VCaP (cell line): Measurements from ENCODE around the gene DNAJC30.

Experiments
- H3K27ac ChIP-seq: fragments of 450-650 bp; 2 replicates; pipeline ENCODE4 v1.5.1; 2017
- TF ChIP-seq, protein P1 (sequence below): fragments of 450-650 bp; conservative IDR thresholded peaks from 2 replicates; pipeline ENCODE4 v1.5.1; 2017; ENCODE audit warnings: mild to moderate bottlenecking, moderate library complexity

Gene DNAJC30

DNA sequence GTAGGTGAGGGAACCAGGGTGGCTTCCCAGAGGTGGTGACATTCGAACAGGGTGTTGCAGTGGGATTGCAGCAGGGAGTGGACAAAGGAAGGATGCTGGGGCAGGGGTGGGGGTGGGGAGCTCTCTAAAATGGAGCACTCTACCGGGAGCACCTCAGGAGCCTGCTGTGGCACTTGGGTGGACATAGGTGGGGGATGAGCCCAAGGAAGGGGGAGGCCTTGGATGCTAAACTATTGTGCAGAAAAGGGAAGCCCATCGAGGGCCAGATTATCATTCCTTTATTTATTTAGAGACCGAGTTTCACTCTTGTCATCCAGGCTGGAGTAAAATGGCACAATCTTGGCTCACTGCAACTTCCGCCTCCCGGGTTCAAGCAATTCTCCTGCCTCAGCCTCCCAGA is 39.5 kb upstream of the DNAJC30 start:
- peak overlapping the region; percentile 73 for H3K27ac ChIP-seq
- TF ChIP-seq, protein P1, sequence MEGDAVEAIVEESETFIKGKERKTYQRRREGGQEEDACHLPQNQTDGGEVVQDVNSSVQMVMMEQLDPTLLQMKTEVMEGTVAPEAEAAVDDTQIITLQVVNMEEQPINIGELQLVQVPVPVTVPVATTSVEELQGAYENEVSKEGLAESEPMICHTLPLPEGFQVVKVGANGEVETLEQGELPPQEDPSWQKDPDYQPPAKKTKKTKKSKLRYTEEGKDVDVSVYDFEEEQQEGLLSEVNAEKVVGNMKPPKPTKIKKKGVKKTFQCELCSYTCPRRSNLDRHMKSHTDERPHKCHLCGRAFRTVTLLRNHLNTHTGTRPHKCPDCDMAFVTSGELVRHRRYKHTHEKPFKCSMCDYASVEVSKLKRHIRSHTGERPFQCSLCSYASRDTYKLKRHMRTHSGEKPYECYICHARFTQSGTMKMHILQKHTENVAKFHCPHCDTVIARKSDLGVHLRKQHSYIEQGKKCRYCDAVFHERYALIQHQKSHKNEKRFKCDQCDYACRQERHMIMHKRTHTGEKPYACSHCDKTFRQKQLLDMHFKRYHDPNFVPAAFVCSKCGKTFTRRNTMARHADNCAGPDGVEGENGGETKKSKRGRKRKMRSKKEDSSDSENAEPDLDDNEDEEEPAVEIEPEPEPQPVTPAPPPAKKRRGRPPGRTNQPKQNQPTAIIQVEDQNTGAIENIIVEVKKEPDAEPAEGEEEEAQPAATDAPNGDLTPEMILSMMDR, result no peak

DNA sequence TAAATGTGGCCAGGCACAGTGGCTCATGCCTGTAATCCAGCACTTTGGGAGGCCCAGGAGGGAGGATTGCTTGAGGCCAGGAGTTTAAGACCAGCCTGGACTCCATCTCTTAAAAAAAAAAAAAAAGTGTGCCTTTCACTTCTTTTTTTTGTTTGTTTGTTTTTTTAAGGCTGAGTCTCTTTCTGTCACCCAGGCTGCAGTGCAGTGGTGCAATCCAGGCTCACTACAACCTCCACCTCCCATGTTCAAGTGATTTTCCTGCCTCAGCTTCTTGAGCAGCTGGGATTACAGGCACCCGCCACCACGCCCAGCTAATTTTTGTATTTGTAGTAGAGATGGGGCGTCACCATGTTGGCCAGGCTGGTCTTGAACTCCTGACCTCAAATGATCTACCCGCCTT is 38.9 kb upstream of the DNAJC30 start:
- peak overlapping the region; percentile 73 for H3K27ac ChIP-seq

DNA sequence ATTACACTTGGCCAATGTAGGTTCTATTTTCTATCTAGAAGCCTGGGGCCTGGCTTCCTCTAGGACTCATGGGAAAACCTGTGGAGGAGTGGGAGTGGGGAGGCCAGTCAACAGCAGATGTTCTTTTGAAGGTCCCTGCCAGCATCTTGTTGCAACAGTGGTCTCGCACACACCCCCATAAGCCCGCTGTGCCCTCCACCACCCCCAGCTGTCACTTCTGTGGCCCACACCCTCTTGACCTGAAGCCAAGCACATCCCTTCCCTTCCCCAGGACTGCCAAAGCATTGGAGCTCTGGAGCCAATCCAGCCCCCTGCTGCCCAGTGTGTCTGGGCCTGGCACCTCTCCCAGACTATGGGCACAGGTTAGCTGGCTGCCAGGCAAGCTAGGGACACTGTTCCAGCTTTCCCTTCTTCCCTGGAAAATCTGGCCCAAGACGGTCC is 38.1 kb upstream of the DNAJC30 start:
- H3K27ac ChIP-seq, result peak overlapping the region; percentile 73
- TF ChIP-seq, protein P1, result no peak

DNA sequence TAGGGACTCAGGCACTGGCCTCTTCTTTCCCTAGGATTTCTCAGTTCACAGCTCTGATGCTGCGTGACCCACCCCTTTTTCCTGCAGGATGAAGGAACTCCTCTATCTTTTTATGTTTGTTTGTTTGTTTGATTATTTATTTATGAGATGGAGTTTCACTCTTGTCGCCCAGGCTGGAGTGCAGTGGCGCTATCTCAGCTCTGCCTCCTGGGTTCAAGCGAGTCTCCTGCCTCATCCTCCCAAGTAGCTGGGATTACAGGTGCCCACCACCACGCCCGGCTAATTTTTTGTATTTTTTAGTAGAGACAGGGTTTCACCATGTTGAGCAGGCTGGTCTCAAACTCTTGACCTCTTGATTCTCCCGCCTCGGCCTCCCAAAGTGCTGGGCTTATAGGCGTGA is 37.2 kb upstream of the DNAJC30 start:
- peak overlapping the region; percentile 73 for H3K27ac ChIP-seq

DNA sequence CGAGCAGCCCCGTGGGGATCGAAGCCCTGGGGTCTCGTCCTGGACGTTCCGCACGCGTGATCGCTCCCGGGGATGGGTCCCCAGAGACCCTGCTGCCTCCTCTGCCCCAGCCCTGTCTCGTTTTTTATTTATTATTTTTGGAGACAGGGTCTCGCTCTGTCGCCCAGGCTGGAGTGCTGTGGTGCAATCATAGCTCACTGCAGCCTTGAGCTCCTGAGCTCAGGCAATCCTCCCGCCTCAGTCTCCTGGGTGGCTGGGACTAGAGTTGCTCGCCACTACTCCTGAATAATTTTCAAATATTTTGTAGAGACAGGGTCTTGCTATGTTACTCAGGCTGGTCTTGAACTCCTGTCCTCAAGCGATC is 36.5 kb upstream of the DNAJC30 start:
- TF ChIP-seq, protein P1, result no peak
- H3K27ac ChIP-seq, result peak overlapping the region; percentile 81; the same call in 1 of the 2 replicates

DNA sequence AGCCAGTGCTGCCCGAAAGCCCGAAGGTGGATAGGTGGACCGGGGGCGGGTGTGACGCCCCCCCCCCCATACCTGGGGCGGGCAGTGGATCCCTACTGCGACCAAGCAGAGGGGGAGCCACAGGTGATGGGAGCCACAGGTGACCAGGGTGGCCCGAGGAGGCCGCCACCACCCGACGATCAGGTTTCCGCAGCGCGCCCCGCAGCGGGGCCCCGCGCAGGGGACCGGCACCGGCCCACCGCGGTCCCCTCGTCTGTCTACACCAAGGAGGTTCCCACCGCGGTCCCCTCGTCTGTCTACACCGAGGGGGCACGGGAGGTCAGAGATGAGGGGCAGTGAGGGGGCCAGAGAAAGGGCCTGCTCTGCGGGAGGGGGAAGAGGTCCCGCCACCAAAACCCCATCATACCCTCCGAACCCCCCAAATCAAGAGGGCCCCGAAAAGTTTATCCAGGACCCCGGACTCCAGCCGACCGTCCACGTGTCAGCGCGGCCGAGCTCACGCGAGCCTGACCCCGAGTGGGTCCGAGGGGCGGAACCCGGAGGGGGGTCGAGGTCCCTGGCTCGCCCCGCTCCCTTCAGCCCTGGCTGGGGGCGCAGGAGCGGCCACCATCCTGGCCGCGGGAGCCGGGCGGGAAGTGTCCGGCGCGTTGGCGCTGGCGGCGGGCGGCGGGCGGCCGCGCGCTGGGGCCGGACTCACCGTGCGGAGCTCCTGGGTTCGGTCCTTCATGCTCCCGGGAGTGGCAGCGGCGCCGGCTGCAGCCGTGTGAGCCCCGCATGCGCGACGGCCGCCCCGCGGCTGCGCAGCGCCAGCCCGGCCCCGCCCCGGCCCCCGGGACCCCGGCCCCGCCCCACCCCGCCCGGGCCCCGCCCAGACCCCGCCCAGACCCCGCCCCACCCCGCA is 35.9 kb upstream of the DNAJC30 start, which contains the start of gene STX1A:
TSS of gene STX1A (minus strand) at position 765 of the 901 bp plus-strand sequence. CDS start at position 727, 38 bp downstream.
- peak within 1 kb of the TSS; percentile 81; the same call in 1 of the 2 replicates for H3K27ac ChIP-seq
- TF ChIP-seq, protein P1, result no peak

DNA sequence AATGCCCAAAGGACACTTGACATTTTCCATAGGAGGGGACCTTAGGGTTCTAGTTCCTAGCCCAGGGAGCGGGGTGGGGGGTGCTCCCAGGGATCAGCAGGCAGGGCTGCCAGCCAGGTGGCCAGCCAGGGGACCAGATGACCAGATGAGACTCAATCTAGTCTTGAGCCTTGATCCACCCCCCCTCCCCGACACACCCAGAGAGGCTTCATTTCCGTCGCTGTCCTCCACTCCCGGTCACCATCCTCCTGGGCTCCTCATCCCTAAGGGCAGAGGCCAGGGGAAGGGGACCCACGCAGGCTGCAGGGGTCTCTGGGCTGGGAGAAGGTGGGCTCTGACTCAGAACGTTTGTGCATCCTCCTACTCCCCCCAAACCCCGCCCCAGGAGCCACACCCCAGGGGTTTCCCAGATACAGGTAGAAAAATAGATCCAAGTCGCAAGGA is 35.2 kb upstream of the DNAJC30 start:
- TF ChIP-seq, protein P1, result no peak
- H3K27ac ChIP-seq, result peak overlapping the region; percentile 81; the same call in 1 of the 2 replicates

DNA sequence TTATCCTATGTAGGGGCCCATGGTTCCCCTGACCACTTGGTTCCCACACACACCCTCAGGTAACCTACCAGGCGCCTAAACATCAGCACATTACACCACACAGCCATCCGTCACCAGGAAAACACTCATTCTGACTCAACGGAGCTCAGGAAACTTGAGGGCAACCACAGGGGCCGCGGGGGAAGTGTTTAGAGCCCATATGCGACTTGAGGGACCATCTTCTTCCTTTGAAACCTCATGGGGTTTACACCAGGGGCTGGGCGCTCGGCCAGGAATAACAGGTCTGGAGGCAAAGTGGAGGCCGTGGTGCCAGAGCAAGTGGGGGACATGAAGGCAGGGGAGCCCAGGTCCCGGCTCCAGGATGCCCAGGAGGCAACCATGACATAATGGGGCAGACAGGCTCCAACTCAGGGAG is 34.7 kb upstream of the DNAJC30 start:
- TF ChIP-seq, protein P1, result no peak
- H3K27ac ChIP-seq, result no peak overlapping the region
